Measurements from ENCODE around the gene KDM1A.

DNA sequence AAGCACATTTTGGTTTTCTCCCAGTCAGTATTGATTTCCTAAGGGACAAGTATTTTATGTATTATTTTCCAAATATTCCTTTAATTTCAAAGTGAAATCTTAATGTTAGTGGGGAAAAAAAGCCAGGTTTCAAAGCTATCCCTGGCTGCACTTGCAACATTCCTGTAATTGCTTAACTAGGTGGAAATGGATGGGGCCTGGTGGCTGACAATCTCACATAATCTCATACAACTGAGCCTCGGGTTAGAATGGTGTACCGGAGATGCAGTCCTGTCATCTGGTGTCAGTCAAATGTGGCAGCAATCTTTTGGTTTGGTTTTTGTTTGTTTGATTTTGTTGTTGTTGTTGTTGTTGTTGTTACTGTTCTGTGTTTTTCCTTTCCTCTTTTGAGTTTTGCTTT lies 46.1 kb downstream of the KDM1A start:
- no peak for TF ChIP-seq CTCF (IDR thresholded peaks at IDR 0.05; ENCODE audit: low read length)
- TF ChIP-seq EZH2 (optimal IDR thresholded peaks at IDR 0.05; ENCODE audit: low read depth, low read length), result no peak
- TF ChIP-seq EZH2phosphoT487 (IDR thresholded peaks at IDR 0.05; ENCODE audit: low read length), result no peak

All from MM.1S (cell line).